Mucosa of stomach (tissue), 1 donor: ENCODE results near the gene IL1R2.

ENCODE experiments used
- H3K27me3 ChIP-seq: one replicate; pipeline ENCODE4 v1.7.0; 2013; ENCODE audit warnings: mild to moderate bottlenecking, low read length; ENCODE audit not compliant: control insufficient read depth, insufficient read depth
- H3K36me3 ChIP-seq: one replicate; pipeline ENCODE4 v1.7.0; 2013; ENCODE audit warnings: low read length; ENCODE audit not compliant: control insufficient read depth, insufficient read depth
- H3K4me1 ChIP-seq: one replicate; pipeline ENCODE4 v1.7.0; 2013; ENCODE audit warnings: mild to moderate bottlenecking, low read length; ENCODE audit not compliant: control insufficient read depth, insufficient read depth
- H3K4me3 ChIP-seq: one replicate; pipeline ENCODE4 v1.7.0; 2013; ENCODE audit warnings: low read length
- H3K9ac ChIP-seq: one replicate; pipeline ENCODE4 v1.7.0; 2013; ENCODE audit warnings: mild to moderate bottlenecking, low read length, moderate library complexity
- H3K9me3 ChIP-seq: one replicate; pipeline ENCODE4 v1.7.0; 2013; ENCODE audit warnings: mild to moderate bottlenecking, low read length, moderate library complexity; ENCODE audit not compliant: control insufficient read depth
- donor health status: Pancreatic carcinoma.

IL1R2 gene

DNA sequence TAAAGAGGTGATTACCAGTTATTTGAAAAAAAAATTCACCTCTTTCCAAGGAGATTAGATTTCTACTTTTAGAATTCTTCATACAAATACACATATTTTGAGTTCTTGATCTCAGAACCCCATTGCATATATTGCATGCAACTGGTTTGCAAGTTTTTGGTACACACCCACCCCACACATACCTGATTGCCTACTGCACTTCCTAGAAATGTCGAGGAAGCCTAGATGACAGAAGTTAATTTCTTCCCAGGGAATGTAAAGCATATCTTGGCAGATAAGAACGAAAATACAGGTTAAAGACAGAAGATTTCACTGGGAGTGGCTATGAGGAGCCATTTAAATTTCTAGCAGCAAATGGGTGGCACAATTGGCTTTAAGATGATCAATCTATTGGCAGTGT, 83.7 kb downstream of the IL1R2 start:
- Histone ChIP-seq H3K36me3 (no peaks in the 10 kb centered on the region), H3K4me1 (peaks cover 3% of the 10 kb centered on the region), H3K27me3 (no peaks in the 10 kb centered on the region), H3K4me3 (no peak overlapping the region), H3K9ac (no peak overlapping the region), H3K9me3 (no peaks in the 10 kb centered on the region)

DNA sequence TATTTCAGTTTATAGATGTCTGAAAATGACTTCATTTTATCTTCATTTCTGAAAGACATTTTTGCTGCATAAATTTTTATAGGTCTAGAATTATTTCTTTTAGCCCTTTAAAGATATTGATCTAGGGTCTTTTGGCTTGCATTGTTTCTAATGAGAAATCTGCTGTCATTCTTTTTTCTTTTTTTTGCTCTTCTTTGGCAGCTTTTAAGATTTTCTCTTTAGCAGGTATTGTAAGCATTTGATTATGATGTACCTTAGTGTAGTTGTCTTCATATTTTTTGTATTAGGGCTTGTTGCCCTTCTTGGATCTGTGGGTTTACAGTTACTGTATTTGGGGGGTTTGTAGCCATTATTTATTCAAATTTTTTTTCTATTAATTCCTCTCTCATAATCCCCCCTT, 84.8 kb downstream of the IL1R2 start:
- Histone ChIP-seq H3K9ac (no peak overlapping the region), H3K4me3 (no peak overlapping the region), H3K4me1 (no peaks in the 10 kb centered on the region), H3K36me3 (no peaks in the 10 kb centered on the region), H3K9me3 (no peaks in the 10 kb centered on the region), H3K27me3 (no peaks in the 10 kb centered on the region)
